ENCODE results near the gene ZC3H18.

Gene ZC3H18

DNA sequence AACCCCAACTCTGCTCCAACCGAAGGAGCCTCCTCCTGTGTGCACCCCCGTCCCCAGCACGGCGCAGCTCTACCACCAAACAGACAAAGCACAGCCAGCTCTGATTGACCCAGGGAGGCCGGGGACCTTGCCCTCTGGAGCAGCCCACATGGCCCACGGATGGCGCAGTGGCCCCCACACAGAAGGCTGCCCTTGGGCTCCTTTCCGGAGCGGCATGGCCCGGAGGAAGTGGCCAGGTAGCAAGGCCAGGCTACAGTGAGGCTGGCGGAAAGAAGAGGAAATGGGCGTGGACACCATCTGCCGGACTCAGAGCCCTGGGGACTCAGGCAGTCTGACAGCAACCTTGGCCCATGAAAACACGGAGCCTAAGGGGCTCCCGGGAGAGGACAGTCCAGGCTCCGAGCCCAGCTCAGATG is 19.9 kb upstream of the ZC3H18 start:
- H3K4me3 ChIP-seq (ENCODE audit: low read depth, low read length): no peak overlapping the region
- TF ChIP-seq, protein P1, sequence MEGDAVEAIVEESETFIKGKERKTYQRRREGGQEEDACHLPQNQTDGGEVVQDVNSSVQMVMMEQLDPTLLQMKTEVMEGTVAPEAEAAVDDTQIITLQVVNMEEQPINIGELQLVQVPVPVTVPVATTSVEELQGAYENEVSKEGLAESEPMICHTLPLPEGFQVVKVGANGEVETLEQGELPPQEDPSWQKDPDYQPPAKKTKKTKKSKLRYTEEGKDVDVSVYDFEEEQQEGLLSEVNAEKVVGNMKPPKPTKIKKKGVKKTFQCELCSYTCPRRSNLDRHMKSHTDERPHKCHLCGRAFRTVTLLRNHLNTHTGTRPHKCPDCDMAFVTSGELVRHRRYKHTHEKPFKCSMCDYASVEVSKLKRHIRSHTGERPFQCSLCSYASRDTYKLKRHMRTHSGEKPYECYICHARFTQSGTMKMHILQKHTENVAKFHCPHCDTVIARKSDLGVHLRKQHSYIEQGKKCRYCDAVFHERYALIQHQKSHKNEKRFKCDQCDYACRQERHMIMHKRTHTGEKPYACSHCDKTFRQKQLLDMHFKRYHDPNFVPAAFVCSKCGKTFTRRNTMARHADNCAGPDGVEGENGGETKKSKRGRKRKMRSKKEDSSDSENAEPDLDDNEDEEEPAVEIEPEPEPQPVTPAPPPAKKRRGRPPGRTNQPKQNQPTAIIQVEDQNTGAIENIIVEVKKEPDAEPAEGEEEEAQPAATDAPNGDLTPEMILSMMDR (IDR thresholded peaks at IDR 0.05; ENCODE audit: borderline replicate concordance, insufficient read depth, low read depth, low read length): no peak

- H3K4me3 ChIP-seq (ENCODE audit: low read depth, low read length): no peak overlapping the region
- TF ChIP-seq, protein P1 (IDR thresholded peaks at IDR 0.05; ENCODE audit: borderline replicate concordance, insufficient read depth, low read depth, low read length): no peak
Measured at GRCh38 chr16:88552166-88552565, 18.0 kb upstream of the ZC3H18 start.

GRCh38 chr16:88552815-88553214 is 17.4 kb upstream of the ZC3H18 start:
- TF ChIP-seq, protein P1 (IDR thresholded peaks at IDR 0.05; ENCODE audit: borderline replicate concordance, insufficient read depth, low read depth, low read length): no peak
- H3K4me3 ChIP-seq (ENCODE audit: low read depth, low read length): no peak overlapping the region

- TF ChIP-seq, protein P1 (IDR thresholded peaks at IDR 0.05; ENCODE audit: borderline replicate concordance, insufficient read depth, low read depth, low read length): no peak
Measured at GRCh38 chr16:88553739-88554138, 16.5 kb upstream of the ZC3H18 start.

DNA sequence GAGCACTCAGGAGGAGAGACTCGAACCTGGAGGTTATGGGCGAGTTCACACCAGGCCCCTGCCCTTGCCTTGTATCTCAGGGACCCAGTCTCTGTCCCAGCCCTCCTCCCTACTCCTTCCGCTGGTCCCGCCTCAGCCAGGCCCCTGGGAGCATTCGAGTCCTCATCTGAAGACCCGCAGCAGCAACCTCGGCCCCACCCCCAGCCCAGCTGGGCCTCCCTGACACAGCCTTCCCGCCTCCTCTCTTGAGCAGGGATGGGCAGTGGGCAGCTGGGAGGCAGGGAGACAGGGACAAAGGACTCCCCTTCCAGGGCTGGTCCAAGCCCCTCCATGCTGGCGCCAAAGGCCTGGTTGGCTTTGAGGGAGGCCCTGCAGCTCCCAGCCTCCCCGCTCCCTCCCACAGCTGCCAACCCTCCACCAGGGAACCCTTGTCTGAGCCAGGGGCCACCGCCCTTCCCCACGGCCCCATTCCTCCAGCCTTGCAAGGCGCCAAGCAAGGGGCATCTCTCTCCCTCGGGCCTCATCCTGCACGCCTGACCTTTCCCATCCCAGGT is 15.4 kb upstream of the ZC3H18 start:
- TF ChIP-seq, protein P1 (IDR thresholded peaks at IDR 0.05; ENCODE audit: borderline replicate concordance, insufficient read depth, low read depth, low read length): no peak

More at GRCh38 chr16:88553739-88554138, 16.5 kb upstream of the ZC3H18 start:
- H3K4me3 ChIP-seq (ENCODE audit: low read depth, low read length): no peak overlapping the region

DNA sequence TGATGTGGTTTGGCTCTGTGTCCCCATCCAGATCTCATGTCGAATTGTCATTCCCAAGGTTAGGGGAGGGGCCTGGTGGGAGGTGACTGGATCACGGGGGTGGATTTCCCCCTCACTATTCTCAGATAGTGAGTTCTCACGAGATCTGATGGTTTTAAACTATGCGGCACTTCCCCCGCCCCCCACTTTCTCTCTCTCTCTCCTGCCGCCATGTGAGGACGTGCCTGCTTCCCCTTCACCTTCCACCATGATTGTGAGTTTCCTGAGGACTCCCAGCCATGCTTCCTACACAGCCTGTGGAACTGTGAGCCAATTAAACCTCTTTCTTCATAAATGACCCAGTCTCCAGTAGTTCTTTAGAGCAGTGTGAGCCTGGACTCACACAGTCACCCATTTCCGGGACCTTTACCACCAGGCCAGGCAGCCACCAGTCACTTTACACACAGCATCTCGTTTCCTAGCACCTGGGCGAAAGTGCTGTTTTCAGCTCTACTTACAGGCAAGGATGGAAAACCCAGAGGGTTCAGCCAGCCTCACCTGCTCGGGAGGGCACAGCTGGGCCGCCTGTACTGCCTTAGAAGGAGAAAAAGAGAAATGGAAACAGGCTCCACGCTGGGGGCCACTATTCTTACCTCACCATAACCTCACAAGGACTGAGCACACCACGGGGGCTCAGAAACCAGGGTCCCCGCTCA is 13.8 kb upstream of the ZC3H18 start:
- TF ChIP-seq, protein P1 (IDR thresholded peaks at IDR 0.05; ENCODE audit: borderline replicate concordance, insufficient read depth, low read depth, low read length): no peak
- no peak overlapping the region for H3K4me3 ChIP-seq (ENCODE audit: low read depth, low read length)

More for the DNA sequence above, 15.4 kb upstream of the ZC3H18 start:
- H3K4me3 ChIP-seq (ENCODE audit: low read depth, low read length): no peak overlapping the region
